GM21528 (cell line): ENCODE data around the gene PLCD4.

Experiments
- ATAC-seq: cut with Tn5 transposase; IDR thresholded peaks from one replicate; pipeline ENCODE4 v1.9.1; 2021; ENCODE audit warnings: mild to moderate bottlenecking, moderate library complexity; ENCODE audit not compliant: unreplicated experiment, low FRiP score

PLCD4 gene

DNA sequence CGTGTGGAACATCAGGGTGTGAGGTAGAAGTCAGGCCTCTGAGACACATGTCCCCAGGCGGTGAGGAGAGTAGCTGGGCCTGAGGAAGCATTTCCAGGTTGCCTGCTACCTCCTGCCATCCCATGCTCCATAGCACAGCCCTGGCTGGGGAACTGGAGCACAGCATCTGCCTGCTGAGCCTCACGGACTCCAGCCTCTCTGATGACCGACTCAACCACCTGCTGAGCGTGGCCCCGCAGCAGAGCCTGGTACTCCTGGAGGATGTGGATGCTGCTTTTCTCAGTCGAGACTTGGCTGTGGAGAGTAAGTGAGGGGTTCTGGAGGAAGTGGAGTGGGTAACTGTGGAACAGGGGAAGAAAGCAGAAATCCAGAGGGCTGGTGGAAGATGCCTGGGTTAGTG is 54.7 kb downstream of the PLCD4 start:
- ATAC-seq = no peak

DNA sequence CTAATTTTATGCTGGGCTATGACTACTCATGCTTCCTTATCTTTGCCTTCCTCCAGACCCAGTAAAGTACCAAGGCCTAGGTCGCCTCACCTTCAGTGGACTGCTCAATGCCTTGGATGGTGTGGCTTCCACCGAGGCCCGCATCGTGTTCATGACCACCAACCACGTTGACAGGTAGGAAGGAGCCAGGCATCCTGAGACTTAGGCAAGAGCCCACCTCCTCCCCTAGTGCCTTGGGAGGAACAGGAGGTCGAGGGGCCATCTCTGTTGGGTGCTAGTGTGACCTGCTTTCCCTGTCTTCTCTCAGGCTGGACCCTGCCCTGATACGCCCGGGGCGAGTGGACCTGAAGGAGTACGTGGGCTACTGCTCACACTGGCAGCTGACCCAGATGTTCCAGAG is 55.1 kb downstream of the PLCD4 start:
- no peak for ATAC-seq

DNA sequence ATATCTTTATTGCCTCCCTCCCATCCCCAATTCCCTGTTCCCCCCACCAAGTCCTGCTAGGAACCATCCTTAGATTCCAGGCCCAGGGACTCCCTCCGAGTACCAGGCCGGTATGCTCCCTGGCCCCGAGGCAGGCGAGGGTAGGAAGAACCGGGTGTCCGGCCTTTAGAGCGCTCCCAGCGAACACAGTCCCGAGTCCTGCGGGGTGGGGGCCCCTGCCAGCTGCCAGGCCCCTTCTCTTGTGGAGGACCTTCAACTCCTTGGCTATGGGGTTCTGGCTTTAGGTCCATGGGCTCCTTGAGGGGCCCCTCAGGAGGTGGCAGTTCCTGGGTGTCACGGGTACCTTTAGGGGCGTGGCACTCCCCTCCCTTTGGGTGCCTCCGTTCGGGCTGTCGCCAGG is 56.2 kb downstream of the PLCD4 start:
- ATAC-seq = no peak

DNA sequence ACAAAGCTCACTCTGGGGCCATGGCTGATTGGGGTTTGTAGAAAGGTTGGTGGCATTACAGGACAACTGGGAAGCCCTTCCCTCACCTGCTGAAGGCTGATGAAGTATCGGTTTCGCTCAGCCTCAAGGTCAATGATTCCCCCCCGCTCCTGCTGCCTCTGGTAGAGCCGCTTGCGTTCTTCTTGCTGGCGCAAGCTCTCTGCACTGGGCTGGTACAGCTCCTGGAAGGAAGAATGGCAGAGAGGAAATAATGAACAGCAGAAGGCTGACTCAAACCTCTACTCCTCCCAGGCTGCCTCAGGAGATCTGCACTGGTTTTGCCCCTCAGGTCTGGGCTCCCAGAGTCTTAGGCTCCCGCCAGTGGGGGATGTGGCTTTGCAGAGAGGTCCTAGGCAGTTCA is 57.0 kb downstream of the PLCD4 start:
- no peak for ATAC-seq

DNA sequence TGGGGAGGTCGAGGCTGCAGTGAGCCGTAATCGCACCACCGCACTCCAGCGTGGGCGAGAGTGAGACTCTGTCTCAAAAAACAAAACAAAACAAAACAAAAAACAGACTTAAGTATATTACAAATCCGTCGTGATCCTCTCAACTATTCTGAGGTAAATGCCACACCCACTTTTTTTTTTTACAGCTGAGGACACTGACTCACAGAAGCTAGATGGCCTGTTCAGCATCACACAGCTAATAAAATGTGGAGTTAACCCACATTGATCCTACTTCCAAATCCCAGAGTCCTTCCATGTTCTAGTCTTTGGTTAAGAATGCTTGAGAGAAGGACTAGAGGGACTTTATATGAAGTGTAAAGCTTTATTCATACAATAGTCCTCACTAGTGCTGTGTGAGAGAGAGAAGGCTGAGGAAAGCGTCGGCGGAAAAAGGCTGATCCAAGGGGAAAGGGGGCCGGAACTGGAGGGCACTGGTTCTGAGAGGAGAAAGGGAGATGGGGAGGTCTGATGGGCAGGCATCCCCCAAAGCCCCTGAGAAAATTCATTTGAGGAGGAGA is 63.5 kb downstream of the PLCD4 start:
- peak; percentile 12 for ATAC-seq

DNA sequence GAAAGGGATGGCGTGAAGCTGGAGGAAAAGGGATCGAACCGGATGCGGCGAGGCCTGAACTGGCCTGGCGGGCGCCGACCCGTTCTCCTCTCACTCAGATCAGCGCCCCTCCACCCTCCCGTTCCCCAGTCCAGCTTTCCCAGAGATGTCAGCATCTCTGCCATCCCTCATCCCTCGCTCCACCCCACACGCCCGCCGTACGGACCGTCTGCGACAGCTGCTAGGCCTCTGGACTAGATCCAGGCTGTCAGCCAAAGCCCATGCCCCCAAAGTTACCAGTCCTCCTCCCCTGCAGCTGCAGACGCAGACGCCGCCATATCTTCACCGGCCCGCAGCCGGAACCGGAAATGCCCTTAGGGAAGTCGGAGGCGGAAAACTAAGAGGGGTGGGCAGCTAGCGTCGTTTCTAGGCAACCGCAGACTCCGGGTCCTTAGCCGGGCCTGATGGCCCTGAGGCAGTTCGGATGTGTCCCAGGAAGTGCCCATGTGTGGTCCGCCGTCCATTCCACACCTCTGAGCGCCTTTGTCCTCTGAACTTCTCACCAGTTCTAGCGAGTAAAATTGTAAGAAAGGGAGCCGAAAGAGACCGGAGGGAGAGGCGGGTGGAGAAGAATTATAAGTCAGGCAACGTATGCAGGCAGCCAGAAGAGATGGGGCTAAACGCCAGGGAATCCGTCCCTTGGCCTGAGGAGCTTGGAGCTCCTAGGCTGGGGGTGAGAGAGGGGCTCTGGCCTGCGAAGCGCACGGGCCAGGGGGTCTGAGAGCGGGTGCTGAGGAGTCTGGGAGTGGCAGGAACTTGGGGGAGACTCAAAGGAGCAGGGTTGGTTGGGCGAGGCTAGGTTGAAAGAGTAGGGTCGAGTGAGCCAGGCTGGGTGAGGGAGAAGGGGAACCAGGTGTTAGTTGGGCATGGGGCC is 64.2 kb downstream of the PLCD4 start, which contains the start of the genes RNF25 and STK36:
Gene RNF25, minus strand, starts transcription at position 349 of the 913 bp plus-strand sequence. Its CDS starts 32 bp downstream, at position 317.
Gene STK36, plus strand, starts transcription at position 433 of the 913 bp plus-strand sequence. CDS start 744 bp downstream, outside the sequence.
- ATAC-seq = peak; percentile 98

DNA sequence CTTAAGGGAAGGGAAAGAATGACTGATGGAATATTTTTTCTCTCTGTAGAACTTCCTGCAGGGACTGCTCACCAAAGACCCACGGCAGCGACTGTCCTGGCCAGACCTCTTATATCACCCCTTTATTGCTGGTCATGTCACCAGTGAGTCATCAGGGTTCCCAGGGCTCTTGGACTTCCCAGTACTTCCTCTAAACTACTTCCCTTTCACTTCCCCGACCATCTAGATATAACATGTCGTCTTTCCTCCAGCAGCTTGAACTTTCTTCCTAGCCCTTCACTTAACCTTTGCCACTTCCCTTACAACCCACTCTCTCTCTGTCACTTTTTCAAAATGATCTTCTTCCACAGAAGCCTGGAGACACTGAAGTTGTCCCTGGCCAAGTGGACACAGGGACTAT is 71.4 kb downstream of the PLCD4 start:
- ATAC-seq = no peak

DNA sequence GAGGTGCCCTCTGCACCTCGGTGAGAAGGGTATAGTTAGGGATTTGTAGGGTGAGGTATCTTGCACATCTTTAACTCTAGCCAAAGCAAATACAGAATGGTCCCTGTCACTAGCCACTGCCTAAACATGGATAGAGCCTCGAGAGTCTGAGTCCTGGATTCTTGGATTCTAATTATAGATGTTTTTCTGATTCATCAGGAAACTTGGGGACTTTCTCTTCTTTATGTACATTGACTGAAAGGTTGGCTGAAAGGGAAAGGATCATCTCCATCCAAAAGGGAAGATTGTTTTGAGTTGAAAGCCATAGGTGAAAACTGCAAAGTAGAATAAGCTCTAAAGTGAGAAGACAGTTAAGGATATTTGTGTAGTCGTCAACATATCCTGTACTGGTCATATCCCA is 72.4 kb downstream of the PLCD4 start:
- ATAC-seq = no peak
